GM12875 (cell line): ENCODE measurements around the gene CDC34.

ENCODE experiments used
- H3K4me3 ChIP-seq: one replicate; pipeline ENCODE4 v1.5.1; 2011; ENCODE audit warnings: low read depth, low read length, control low read depth
- TF ChIP-seq, protein P1 (sequence below): IDR thresholded peaks from 2 replicates; pipeline ENCODE4 v1.5.1; 2011; ENCODE audit warnings: low read depth, mild to moderate bottlenecking, control low read depth, inconsistent platforms, low read length, moderate library complexity, borderline replicate concordance; ENCODE audit not compliant: insufficient read depth

The CDC34 gene

DNA sequence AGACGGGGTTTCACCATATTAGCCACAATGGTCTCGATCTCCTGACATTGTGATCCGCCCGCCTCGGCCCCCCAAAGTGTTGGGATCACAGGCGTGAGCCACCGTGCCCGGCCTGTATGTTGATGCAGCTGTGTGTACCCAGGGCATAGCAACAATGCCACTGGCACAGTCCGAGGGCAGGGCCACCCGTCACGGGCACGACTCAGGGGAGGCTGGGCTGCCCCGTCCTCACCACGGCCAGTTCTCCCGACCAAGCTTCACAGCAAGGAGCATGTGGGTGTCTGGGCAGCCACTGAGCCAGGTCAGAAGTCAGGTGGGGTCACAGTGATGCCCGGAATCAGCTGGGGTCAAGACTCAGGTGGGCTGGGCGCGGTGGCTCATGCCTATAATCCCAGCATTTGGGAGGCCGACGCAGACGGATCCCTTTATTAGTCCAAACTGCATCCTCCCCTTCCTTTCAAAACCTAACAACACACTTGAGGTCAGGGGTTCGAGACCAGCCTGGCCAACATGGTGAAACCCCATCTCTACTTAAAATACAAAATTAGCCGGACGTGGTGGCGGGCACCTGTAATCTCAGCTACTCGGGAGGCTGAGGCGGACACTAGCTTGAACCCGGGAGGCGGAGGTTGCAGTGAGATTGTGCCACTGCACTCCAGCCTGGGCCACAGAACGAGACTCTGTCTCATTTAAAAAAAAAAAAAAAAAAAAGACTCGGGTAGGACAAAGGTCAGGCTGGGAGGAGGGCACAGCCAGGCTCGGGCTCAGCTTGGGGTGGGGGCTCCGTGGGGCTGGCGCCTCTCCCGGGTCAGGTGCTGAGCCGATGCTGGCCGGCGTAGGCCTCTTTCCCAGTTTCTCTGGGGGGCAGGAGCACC lies 1.2 kb upstream of the CDC34 start:
- H3K4me3 ChIP-seq, result peak overlapping the region; percentile 80
- TF ChIP-seq, protein P1, sequence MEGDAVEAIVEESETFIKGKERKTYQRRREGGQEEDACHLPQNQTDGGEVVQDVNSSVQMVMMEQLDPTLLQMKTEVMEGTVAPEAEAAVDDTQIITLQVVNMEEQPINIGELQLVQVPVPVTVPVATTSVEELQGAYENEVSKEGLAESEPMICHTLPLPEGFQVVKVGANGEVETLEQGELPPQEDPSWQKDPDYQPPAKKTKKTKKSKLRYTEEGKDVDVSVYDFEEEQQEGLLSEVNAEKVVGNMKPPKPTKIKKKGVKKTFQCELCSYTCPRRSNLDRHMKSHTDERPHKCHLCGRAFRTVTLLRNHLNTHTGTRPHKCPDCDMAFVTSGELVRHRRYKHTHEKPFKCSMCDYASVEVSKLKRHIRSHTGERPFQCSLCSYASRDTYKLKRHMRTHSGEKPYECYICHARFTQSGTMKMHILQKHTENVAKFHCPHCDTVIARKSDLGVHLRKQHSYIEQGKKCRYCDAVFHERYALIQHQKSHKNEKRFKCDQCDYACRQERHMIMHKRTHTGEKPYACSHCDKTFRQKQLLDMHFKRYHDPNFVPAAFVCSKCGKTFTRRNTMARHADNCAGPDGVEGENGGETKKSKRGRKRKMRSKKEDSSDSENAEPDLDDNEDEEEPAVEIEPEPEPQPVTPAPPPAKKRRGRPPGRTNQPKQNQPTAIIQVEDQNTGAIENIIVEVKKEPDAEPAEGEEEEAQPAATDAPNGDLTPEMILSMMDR, result no peak

DNA sequence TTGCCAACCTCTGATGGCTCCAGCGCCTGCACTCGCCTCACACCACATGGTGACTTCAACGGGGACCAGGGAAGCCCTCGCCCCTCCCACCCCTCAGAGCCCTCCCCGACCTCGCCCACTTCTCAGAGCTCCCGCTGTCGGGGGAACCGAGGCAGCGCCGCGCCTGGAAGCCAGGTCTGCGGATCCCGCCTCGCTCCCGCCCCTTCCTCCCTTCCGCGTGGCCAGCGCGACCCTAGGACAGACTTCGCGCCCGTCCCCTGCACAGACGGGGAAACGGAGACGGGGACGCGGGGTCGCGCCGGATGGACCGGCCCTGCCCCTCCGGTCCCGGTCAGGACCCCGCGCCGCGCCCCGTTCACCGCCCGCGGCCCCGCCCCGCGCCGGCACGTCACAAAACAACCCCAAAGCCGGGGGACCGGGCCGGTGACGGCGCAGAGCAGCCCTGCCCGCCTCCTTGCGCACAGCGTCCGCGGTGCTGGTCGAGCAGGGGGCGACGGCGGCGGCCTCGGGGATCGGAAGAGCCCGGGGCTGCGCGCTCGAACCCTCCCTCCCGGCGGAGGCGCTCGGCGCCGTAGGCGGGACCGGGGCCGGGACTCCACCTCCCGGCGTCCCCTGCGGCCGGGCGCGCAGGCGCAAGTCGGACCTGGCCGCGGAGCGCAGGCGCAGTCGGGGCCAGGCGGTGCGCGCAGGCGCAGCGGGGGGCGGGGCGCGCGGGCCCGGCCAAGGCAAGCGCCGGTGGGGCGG lies 379 bp upstream of the CDC34 start:
- peak overlapping the region; percentile 91 for H3K4me3 ChIP-seq
- TF ChIP-seq, protein P1, result no peak

DNA sequence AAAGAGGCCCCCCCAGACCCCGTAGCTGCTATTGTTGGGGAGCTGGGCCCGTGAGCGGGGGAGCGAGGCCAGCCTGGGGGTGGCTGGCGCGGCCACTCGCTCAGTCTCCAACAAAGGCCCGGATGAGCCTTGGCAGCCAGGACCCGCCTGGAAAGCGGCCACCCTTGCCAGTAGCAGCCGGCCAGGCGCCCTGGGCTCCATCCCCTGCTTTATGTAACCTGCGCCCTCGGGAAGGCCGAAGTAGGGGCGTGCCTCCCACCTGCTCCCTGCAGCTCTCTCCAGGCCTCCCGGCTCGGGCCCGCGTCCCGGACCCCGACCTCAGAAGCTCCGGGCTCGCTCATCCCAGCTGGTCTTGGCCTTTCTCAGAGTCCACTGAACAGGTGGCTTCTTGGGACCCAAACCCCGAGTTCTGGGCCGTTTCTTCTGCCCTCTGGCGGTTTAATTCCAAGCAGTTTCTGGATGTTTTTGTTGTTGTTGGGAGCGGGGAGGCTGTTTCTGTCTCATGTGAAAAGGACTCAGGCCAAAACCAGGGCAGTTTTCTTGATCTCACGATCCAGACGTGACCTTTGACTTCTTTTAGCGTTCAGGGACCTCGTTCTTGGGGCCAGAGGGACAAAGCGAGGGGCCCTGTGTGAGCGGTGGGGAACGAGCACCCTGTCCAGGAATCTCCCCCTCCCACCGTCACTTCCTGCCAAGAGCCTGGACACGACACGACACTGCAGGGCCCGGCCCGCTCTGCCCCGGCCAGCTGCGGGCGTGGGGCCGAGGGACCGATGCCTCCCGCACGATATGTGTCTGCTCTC lies 1.2 kb downstream of the CDC34 start:
- H3K4me3 ChIP-seq, result peak overlapping the region; percentile 91
- TF ChIP-seq, protein P1, result peak; percentile 40

DNA sequence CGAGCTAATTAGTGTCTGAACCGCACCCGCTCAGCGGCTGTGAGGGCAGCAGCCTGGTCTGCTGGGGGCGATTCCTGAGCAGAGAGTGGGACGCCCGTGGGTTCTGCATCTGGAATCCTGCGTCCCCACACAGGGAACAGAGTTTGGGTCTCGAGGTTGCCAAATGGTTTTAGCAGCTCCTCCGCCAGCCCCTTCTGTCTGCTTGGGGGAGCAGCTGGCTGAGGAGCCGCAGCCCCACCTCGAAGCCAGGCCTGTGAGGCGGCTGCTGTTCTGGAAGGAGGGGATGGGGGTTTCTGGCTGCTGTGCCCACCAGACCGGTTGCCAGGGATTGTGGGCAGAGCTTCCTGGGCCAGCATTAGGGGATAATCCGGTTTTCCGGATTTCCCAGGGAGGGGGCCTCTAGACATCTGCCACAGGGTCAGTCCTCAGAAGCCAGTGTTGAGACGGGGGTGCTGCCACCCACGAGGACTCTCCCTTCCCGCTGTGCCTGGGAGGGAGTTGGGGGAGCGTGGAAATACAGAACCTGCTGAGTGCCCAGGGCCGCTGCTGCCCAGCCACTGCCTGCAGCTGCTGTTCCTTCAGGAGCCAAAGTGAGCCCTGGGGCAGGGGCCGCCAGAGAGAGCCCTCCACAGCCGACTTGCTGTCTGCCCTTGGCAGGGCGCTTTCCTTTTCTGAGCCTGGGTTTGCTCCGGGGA lies 2.0 kb downstream of the CDC34 start:
- TF ChIP-seq, protein P1, result no peak

DNA sequence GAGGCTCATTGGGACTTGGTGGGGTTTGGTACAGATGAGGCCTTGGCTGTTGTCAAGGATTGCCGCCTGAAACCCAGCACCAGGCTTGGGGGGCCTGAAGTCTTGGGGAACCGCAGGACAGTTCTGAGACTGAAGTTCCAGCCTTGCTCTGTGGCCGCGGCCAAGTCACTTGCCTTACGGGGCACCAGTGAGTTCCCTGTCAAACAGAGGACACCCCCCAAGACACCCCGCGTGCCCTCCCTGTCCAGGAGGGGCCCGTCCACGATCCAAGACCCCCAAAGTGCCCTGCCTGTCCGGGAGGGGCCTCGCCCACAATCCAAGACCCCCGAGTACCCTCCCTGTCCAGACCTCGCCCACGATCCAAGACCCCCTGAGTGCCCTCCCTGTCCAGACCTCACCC lies 2.5 kb downstream of the CDC34 start:
- no peak overlapping the region for H3K4me3 ChIP-seq
- TF ChIP-seq, protein P1, result 0 out of 2 replicates have a peak, but pooled peaks have one; percentile 15

More for the DNA sequence above, 2.0 kb downstream of the CDC34 start:
- peak overlapping the region; percentile 91 for H3K4me3 ChIP-seq

DNA sequence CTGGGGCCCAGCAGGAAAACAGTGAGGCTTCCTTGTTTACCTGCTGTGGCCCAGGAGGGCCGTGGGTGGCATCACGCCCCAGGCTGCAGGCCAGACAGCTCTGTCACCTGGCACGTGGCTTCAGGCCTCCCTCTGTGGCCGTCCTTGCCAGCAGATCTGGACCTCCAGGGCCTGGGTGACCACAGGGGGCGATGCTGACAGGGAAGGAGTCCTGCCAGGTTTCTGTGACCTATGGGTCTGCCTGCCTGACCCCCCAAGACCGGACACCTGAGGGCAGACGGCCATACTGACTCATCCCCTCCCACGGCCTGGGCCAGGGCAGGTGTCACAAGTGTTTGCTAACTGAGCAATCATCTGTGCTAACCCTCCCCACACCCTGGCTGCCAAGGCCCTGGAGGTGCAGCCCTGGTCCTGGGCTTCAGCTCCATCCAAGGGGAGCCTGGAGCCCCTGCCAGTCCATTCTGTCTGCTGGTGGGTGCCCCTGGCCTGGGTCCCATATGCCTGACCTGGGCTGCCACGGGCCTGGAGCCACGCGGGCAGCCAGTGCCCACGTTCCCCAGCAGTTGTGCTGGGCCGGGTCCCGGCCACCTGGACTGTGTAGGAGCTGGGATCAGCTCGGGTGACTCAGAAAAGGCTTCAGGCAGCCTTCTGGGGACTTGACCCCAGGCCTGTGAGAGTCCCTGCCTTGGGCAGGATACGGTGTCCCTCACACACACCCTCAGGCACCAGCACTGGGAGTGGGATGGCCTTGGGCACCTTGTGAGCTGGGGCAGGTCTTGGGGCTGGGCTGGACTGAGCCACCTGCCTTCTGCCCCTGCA lies 3.7 kb downstream of the CDC34 start:
- TF ChIP-seq, protein P1, result no peak
- H3K4me3 ChIP-seq, result no peak overlapping the region
